ENCODE results near the gene SPSB4. TPM values are rescaled to one million over a fixed set of nuclear protein-coding genes. Genes with fewer than 3 reads are reported as not detected.

SPSB4 gene
- total RNA-seq, 2 donors from 2014 or later: 18.2 to 48.1 TPM

- DNase-seq: no peak
- H3K27me3 ChIP-seq: no peaks in the 10 kb centered on the region
- no peaks in the 10 kb centered on the region for H3K36me3 ChIP-seq (replicated peaks in 1 of 2; ENCODE audit: insufficient read depth in 1 of 2, low read depth in 2 of 2)
- no peak overlapping the region for H3K4me3 ChIP-seq
- WGBS, 2 donors: 85% methylated on average over 9 of the region's 9 CpGs
- ATAC-seq: no peak
- no peak overlapping the region for H3K27ac ChIP-seq
- no peaks in the 10 kb centered on the region for H3K9me3 ChIP-seq
- H3K4me1 ChIP-seq: no peaks in the 10 kb centered on the region
- TF ChIP-seq, protein P1, sequence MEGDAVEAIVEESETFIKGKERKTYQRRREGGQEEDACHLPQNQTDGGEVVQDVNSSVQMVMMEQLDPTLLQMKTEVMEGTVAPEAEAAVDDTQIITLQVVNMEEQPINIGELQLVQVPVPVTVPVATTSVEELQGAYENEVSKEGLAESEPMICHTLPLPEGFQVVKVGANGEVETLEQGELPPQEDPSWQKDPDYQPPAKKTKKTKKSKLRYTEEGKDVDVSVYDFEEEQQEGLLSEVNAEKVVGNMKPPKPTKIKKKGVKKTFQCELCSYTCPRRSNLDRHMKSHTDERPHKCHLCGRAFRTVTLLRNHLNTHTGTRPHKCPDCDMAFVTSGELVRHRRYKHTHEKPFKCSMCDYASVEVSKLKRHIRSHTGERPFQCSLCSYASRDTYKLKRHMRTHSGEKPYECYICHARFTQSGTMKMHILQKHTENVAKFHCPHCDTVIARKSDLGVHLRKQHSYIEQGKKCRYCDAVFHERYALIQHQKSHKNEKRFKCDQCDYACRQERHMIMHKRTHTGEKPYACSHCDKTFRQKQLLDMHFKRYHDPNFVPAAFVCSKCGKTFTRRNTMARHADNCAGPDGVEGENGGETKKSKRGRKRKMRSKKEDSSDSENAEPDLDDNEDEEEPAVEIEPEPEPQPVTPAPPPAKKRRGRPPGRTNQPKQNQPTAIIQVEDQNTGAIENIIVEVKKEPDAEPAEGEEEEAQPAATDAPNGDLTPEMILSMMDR (IDR thresholded peaks at IDR 0.05): no peak
- intact Hi-C loops (cut with DNase I): no loop called here
These were observed 101.0 kb downstream of the SPSB4 start for GRCh38 chr3:141152130-141152529.

DNA sequence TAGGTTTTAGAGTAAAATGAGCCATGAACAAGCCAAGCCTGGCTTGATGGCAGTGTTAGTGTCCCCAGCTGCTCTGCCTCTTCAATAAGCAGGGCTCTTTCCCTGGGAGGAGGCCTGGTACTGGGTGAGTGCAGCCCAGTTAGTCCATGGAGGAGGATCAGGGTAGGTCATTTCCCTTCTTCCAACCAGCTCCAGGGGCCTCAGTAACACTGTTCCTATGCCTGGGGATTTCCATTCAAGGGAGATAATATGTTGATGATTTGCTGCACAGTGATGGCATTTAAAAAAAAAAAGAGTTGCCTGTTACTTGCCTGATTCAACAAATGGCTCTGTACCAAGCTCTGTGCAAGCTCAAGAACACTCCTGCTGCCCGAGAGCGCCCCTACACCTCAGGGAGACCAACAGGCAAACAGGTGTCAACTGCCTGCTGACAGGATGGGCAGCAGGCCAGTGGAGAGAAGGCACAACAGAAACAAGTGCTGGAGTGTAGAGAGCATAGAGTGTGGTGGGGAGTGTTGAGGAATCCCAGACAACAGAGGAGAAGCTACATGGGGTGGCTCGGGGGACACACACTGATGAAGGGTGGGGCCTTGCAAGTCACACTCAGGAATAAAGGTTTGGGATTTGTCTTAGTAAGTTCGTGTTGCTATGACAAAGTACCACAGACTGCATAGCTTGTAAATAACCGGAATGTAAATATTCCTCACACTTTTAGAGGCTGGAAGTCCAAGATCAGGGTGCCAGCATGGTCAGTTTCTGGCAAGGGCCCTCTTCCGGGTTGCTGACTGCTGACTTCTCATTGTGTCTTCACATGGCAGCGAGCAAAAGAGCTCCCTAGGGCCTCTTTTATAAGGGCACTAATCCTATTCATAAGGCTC, 101.9 kb downstream of the SPSB4 start:
- Histone ChIP-seq H3K4me3 (no peak overlapping the region), H3K4me1 (no peaks in the 10 kb centered on the region), H3K27ac (no peak overlapping the region), H3K9me3 (no peaks in the 10 kb centered on the region), H3K36me3 (replicated peaks in 1 of 2; ENCODE audit: insufficient read depth in 1 of 2, low read depth in 2 of 2) (no peaks in the 10 kb centered on the region), H3K27me3 (no peaks in the 10 kb centered on the region)
- TF ChIP-seq, protein P1 (IDR thresholded peaks at IDR 0.05): no peak
- no peak for TF ChIP-seq POLR2A (IDR thresholded peaks at IDR 0.05)
- ATAC-seq (no peak), DNase-seq (peak in 2 of 4 donors; percentile 24 to 57)
- 72 to 80% methylated on average over 7 of the region's 7 CpGs for WGBS, 2 donors
- intact Hi-C loops (cut with DNase I): no loop called here

DNA sequence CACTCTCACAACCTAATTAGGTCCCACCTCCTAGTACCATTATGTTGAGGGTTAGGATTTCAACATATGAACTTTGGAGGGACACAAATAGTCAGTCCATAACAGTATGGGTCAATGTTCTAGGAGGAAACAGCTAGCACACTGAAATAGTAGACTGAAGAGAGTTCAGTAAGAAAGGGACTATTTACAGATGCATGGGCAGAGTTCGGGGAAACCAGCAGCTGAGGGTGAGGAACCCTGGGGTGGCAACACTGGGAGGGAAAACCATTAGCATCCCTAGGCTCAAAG, 102.5 kb downstream of the SPSB4 start:
- no peaks in the 10 kb centered on the region for H3K27me3 ChIP-seq
- no peak overlapping the region for H3K4me3 ChIP-seq
- no peaks in the 10 kb centered on the region for H3K36me3 ChIP-seq (replicated peaks in 1 of 2; ENCODE audit: insufficient read depth in 1 of 2, low read depth in 2 of 2)
- no peak for TF ChIP-seq POLR2A (IDR thresholded peaks at IDR 0.05)
- TF ChIP-seq, protein P1 (IDR thresholded peaks at IDR 0.05): no peak
- ATAC-seq (no peak), DNase-seq (no peak)
- no peaks in the 10 kb centered on the region for H3K9me3 ChIP-seq
- intact Hi-C loops (cut with DNase I): no loop called here
- H3K27ac ChIP-seq: no peak overlapping the region
- no peaks in the 10 kb centered on the region for H3K4me1 ChIP-seq
- 93 to 94% methylated on average over 1 of the region's 1 CpG for WGBS, 2 donors

GRCh38 chr3:141164852-141165251, 113.7 kb downstream of the SPSB4 start:
- H3K27ac ChIP-seq: no peak overlapping the region
- no peaks in the 10 kb centered on the region for H3K4me1 ChIP-seq
- no peak overlapping the region for H3K4me3 ChIP-seq
- H3K9me3 ChIP-seq: no peaks in the 10 kb centered on the region
- ATAC-seq: no peak
- H3K27me3 ChIP-seq: no peaks in the 10 kb centered on the region
- H3K36me3 ChIP-seq (replicated peaks in 1 of 2; ENCODE audit: insufficient read depth in 1 of 2, low read depth in 2 of 2): no peaks in the 10 kb centered on the region
- TF ChIP-seq, protein P1 (IDR thresholded peaks at IDR 0.05): no peak
- TF ChIP-seq POLR2A (IDR thresholded peaks at IDR 0.05): no peak
- whole genome bisulfite sequencing, 2 donors: 73 to 91% methylated on average over 5 of the region's 5 CpGs
- intact Hi-C loops (cut with DNase I): no loop called here
- no peak for DNase-seq

- intact Hi-C loops (cut with DNase I): no loop called here
- H3K9me3 ChIP-seq: no peaks in the 10 kb centered on the region
- H3K36me3 ChIP-seq (replicated peaks in 1 of 2; ENCODE audit: insufficient read depth in 1 of 2, low read depth in 2 of 2): no peaks in the 10 kb centered on the region
- DNase-seq (no peak), ATAC-seq (no peak)
- H3K4me1 ChIP-seq: no peaks in the 10 kb centered on the region
- no peak overlapping the region for H3K27ac ChIP-seq
- H3K4me3 ChIP-seq: no peak overlapping the region
- H3K27me3 ChIP-seq: no peaks in the 10 kb centered on the region
- TF ChIP-seq, protein P1 (IDR thresholded peaks at IDR 0.05): no peak
- no peak for TF ChIP-seq POLR2A (IDR thresholded peaks at IDR 0.05)
- 95 to 96% methylated on average over 4 of the region's 4 CpGs for WGBS, 2 donors
These were observed 116.5 kb downstream of the SPSB4 start for GRCh38 chr3:141167681-141168080.

Measured in body of pancreas (tissue), 4 donors.